ENCODE results near the gene GLI3. TPM values are rescaled to one million over a fixed set of nuclear protein-coding genes. Genes with fewer than 3 reads are reported as not detected.

Gene GLI3
- total RNA-seq, 2 donors from 2014 or later: 2.7 to 10.2 TPM

- H3K4me1 ChIP-seq (ENCODE audit: control insufficient read depth, insufficient read depth, low read length): peaks cover 13% of the 10 kb centered on the region
- no peak overlapping the region for H3K27ac Mint-ChIP-seq
- peaks cover 19% of the 10 kb centered on the region for H3K4me1 Mint-ChIP-seq
- no peaks in the 10 kb centered on the region for H3K9me3 ChIP-seq (ENCODE audit: control insufficient read depth, low read length)
- H3K4me3 ChIP-seq (ENCODE audit: low read length): no peak overlapping the region
- peaks cover 96% of the 10 kb centered on the region for H3K27me3 Mint-ChIP-seq (ENCODE audit: insufficient read depth)
- peaks cover 6% of the 10 kb centered on the region for H3K9me3 Mint-ChIP-seq
- H3K36me3 Mint-ChIP-seq (ENCODE audit: low read depth): no peaks in the 10 kb centered on the region
- no peaks in the 10 kb centered on the region for H3K36me3 ChIP-seq (ENCODE audit: control insufficient read depth, insufficient read depth, low read length)
- 78 to 81% methylated on average over 4 to 11 of the region's 11 CpGs for WGBS, 2 experiments (ENCODE audit: insufficient coverage in 1 of 2, insufficient read length in 1 of 2)
- no peak overlapping the region for H3K9ac ChIP-seq (ENCODE audit: extremely low read depth, low read length, poor library complexity, severe bottlenecking)
- no peak for DNase-seq
- peak overlapping the region; percentile 79 for H3K27ac ChIP-seq (ENCODE audit: low read depth, low read length)
- H3K4me3 Mint-ChIP-seq: no peak overlapping the region
- peaks cover 78% of the 10 kb centered on the region for H3K27me3 ChIP-seq (ENCODE audit: control insufficient read depth, insufficient read depth, low read length, poor library complexity, severe bottlenecking)
- TF ChIP-seq CTCF (conservative IDR thresholded peaks at IDR 0.05): no peak
Measured at GRCh38 chr7:42096681-42097561, 140.1 kb downstream of the GLI3 start.

- Mint-ChIP-seq H3K36me3 (ENCODE audit: low read depth) (no peaks in the 10 kb centered on the region), H3K4me1 (peaks cover 25% of the 10 kb centered on the region), H3K9me3 (peaks cover 6% of the 10 kb centered on the region), H3K27me3 (ENCODE audit: insufficient read depth) (peaks cover 99% of the 10 kb centered on the region), H3K4me3 (no peak overlapping the region), H3K27ac (no peak overlapping the region)
- Histone ChIP-seq H3K4me1 (ENCODE audit: control insufficient read depth, insufficient read depth, low read length) (peaks cover 16% of the 10 kb centered on the region), H3K27ac (ENCODE audit: low read depth, low read length) (peak overlapping the region; percentile 79), H3K36me3 (ENCODE audit: control insufficient read depth, insufficient read depth, low read length) (no peaks in the 10 kb centered on the region), H3K27me3 (ENCODE audit: control insufficient read depth, insufficient read depth, low read length, poor library complexity, severe bottlenecking) (peaks cover 78% of the 10 kb centered on the region), H3K9me3 (ENCODE audit: control insufficient read depth, low read length) (no peaks in the 10 kb centered on the region), H3K9ac (ENCODE audit: extremely low read depth, low read length, poor library complexity, severe bottlenecking) (no peak overlapping the region), H3K4me3 (ENCODE audit: low read length) (no peak overlapping the region)
- no peak for TF ChIP-seq CTCF (conservative IDR thresholded peaks at IDR 0.05)
- DNase-seq: no peak
- WGBS, 2 experiments (ENCODE audit: insufficient coverage in 1 of 2, insufficient read length in 1 of 2): 85 to 92% methylated on average over 6 to 8 of the region's 8 CpGs
Measured at GRCh38 chr7:42096268-42096667, 140.7 kb downstream of the GLI3 start.

- H3K27ac ChIP-seq (ENCODE audit: low read depth, low read length): no peak overlapping the region
- Mint-ChIP-seq H3K27ac (no peak overlapping the region), H3K4me3 (no peak overlapping the region), H3K4me1 (peaks cover 30% of the 10 kb centered on the region), H3K9me3 (peaks cover 6% of the 10 kb centered on the region), H3K36me3 (ENCODE audit: low read depth) (no peaks in the 10 kb centered on the region), H3K27me3 (ENCODE audit: insufficient read depth) (peaks cover 99% of the 10 kb centered on the region)
- H3K4me1 ChIP-seq (ENCODE audit: control insufficient read depth, insufficient read depth, low read length): peaks cover 21% of the 10 kb centered on the region
- H3K36me3 ChIP-seq (ENCODE audit: control insufficient read depth, insufficient read depth, low read length): no peaks in the 10 kb centered on the region
- DNase-seq: no peak
- no peak for TF ChIP-seq CTCF (conservative IDR thresholded peaks at IDR 0.05)
- no peak overlapping the region for H3K4me3 ChIP-seq (ENCODE audit: low read length)
- H3K9me3 ChIP-seq (ENCODE audit: control insufficient read depth, low read length): no peaks in the 10 kb centered on the region
- no peak overlapping the region for H3K9ac ChIP-seq (ENCODE audit: extremely low read depth, low read length, poor library complexity, severe bottlenecking)
- 90 to 91% methylated on average over 4 to 7 of the region's 7 CpGs for WGBS, 2 experiments (ENCODE audit: insufficient coverage in 1 of 2, insufficient read length in 1 of 2)
- peaks cover 77% of the 10 kb centered on the region for H3K27me3 ChIP-seq (ENCODE audit: control insufficient read depth, insufficient read depth, low read length, poor library complexity, severe bottlenecking)
Measured at GRCh38 chr7:42095791-42096190, 141.2 kb downstream of the GLI3 start.

Data from endodermal cell (in vitro differentiated cells).